ENCODE measurements around the gene PPP1R15A.
"Not testable (repeated sequence)": the region's sequence is repeated elsewhere in the genome, so short reads cannot be mapped to it uniquely, and the experiment has no call there.

PPP1R15A gene

GRCh38 chr19:48859711-48860572 lies 12.3 kb upstream of the PPP1R15A start:
- peak; percentile 60 for DNase-seq (ENCODE audit: low spot score)

GRCh38 chr19:48861313-48861712 lies 10.9 kb upstream of the PPP1R15A start:
- DNase-seq (ENCODE audit: low spot score), result no peak

- DNase-seq (ENCODE audit: low spot score), result no peak
Measured at GRCh38 chr19:48862827-48863226, 9.4 kb upstream of the PPP1R15A start.

GRCh38 chr19:48866692-48867091 lies 5.5 kb upstream of the PPP1R15A start:
- peak; percentile 16 for DNase-seq (ENCODE audit: low spot score)

GRCh38 chr19:48867123-48867745 lies 5.0 kb upstream of the PPP1R15A start:
- DNase-seq (ENCODE audit: low spot score), result peak; percentile 50

GRCh38 chr19:48867746-48868113 lies 4.5 kb upstream of the PPP1R15A start:
- DNase-seq (ENCODE audit: low spot score), result no peak

GRCh38 chr19:48868114-48868886 lies 3.9 kb upstream of the PPP1R15A start, which contains the start of gene PLEKHA4:
Gene PLEKHA4, minus strand, starts transcription at chr19:48868617. Its CDS starts 997 bp downstream, at chr19:48867620.
- no peak for DNase-seq (ENCODE audit: low spot score)

- no peak for DNase-seq (ENCODE audit: low spot score)
Measured at GRCh38 chr19:48870048-48870447, 2.2 kb upstream of the PPP1R15A start.

- DNase-seq (ENCODE audit: low spot score), result not testable (repeated sequence)
Measured at GRCh38 chr19:48871471-48872181, 595 bp upstream of the PPP1R15A start.

GRCh38 chr19:48872884-48873475 lies 759 bp downstream of the PPP1R15A start:
- DNase-seq (ENCODE audit: low spot score), result peak; percentile 93

- peak; percentile 96 for DNase-seq (ENCODE audit: low spot score)
Measured at GRCh38 chr19:48873476-48874302, 1.5 kb downstream of the PPP1R15A start.

- peak; percentile 90 for DNase-seq (ENCODE audit: low spot score)
Measured at GRCh38 chr19:48874303-48875135, 2.3 kb downstream of the PPP1R15A start.

- DNase-seq (ENCODE audit: low spot score), result peak; percentile 92
Measured at GRCh38 chr19:48876043-48876981, 4.1 kb downstream of the PPP1R15A start.

GRCh38 chr19:48877855-48878195 lies 5.6 kb downstream of the PPP1R15A start:
- DNase-seq (ENCODE audit: low spot score), result peak; percentile 68

GRCh38 chr19:48878196-48879024 lies 6.2 kb downstream of the PPP1R15A start:
- DNase-seq (ENCODE audit: low spot score), result peak; percentile 92

- no peak for DNase-seq (ENCODE audit: low spot score)
Measured at GRCh38 chr19:48879025-48879637, 6.9 kb downstream of the PPP1R15A start.

- DNase-seq (ENCODE audit: low spot score), result peak; percentile 28
Measured at GRCh38 chr19:48879696-48880095, 7.5 kb downstream of the PPP1R15A start.

All from hematopoietic multipotent progenitor cell treated with erythropoietin and hydrocortisone succinate and interleukin-3 and kit ligand, for 17 days (in vitro differentiated cells).